DMS153 treated with DMSO at 0.1 percent for 48 hours (cell line): Measurements from ENCODE around the gene GPR83.
"Not testable (repeated sequence)": the region's sequence is repeated elsewhere in the genome, so short reads cannot be mapped to it uniquely, and the experiment has no call there.

Experiments
- DNase-seq: peaks from one replicate; lab custom pipeline; 2025; ENCODE audit not compliant: unreplicated experiment; lab: John Stamatoyannopoulos, UW

The GPR83 gene

DNA sequence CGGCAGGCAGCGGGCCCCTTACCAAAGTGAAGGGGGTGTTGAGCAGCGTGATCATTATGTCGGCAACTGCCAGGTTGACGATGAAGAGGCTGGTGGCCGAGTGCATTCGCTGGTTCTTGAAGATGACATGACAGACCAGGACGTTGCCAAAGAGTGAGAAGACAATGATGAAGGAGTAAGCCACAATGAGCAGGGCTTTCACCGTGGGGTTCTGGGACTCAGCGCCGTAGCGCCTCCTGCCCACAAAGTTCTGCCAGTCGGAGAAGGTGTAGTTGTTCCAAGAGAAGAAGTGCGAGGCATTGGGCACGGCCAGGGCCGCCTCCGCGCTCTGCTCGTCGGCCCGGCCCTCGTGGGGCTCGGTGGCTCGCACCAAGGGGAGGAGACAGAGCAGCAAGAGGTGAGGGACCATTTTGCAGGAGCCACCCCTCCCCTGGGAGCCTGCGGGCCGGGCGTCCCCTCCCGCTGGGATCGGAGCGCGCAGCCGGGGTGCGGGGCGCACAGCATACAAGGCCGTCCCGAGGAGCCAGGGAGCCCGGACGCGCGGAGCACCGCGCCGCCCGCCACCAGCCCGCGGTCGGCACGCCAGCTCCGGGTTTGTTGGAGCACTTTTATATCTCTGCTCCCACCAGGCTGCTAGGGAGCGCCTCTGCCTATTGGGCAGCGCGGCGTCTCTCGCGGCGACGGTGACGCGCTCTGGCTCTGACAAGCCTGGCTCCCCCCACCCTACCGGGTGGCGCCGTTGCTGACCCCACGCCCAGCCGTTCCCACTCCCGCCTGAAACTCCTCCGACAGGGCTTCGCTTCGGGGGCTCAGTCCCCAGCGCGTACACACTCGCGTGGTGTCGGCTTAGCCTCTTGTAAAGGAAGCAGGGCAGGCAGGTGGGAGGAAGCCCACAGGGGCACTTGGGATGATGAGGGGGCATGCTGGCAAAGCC, at the start of gene GPR83:
Gene GPR83 (minus strand): TSS at position 581 of the 934 bp plus-strand sequence. CDS start 172 bp downstream, at position 409.
- no peak for DNase-seq

DNA sequence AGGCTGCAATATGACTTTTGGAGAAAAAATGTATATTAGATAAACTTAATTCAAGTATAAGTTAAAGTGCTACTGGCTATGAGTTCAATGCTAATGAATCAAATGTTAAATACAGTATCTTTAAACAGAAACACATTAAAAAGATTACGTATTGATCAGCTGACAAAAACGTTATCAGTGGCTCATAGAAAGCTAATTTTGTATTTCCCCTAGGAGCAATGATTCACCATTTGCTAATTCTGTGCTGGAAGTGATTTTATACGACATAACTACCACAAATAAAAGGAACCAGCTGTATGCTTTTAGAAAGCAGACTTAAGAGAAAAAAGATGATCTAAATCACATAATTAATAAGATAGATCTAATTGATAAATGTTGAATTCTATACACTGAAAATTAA, 48.8 kb upstream of the GPR83 start:
- no peak for DNase-seq

DNA sequence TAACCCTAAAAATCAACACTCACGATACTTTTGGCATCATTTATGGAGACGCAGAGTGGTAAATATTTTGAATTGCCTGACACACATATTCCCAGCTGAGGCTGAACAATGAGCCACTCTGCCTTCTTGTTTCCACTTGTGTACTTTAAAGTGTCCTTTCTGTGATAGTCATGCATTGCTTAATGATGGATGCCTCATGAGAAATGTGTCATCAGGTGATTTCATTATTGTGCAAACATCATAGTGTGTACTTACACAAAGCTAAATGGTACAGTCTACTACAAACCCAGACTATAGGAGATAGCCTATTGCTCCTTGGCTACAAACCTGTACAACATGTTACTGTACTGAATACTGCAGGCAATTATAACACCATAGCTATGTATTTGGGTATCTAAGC, 48.2 kb upstream of the GPR83 start:
- no peak for DNase-seq

DNA sequence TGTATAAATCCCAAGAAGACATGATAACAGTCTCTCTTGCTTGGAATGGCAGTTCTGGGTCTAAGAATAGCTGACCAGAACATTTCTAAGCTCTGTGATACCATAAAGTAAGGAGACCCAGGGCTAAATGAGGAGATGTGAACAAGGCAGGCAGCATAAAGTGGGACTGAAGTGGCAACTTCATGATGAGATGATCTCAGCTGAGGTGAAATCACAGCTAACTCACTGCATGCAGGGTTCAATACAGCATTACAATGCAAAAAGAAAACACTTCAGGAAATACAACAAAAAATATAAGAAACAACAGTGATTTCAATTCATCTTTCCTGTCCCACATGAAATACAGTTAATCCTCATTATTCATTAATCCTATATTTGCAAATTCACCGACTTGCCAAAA, 47.8 kb upstream of the GPR83 start:
- no peak for DNase-seq

DNA sequence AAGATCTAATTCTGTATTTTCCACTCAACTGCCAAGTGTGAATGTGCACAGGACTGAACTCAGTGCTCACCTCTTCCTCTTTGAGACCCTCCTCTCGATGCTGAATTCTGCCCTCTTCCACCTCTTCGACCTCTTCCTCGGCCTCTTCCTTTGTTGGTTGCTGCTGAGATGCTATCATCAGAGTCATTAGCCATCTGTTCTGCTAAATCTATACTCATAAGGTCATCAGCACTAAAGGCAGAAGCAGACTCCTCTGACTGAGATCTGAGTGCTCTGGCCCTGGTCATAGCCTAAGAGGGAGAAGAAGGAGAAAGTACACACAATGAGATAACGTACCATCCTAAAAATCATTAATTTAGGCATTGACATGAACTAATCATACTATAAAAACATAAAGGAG, 45.9 kb upstream of the GPR83 start:
- no peak for DNase-seq

DNA sequence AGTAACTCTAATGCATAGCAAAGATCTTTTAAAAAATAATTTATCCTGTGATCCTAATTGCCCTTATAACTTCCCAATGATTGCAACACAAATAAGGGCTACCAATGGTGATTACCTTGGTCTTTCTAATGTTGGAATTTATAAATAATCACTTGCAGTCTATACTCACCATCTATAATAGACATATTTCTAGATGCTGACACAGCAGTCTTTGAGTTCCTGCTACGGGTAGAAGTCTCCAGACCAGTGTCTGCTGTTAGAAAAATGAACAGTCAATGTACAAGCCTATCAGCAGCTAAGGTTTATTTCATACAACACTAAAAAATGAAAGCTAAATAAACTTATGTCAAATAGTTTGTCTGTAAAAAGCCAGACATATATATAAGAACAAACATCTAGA, 44.4 kb upstream of the GPR83 start:
- DNase-seq, result no peak

DNA sequence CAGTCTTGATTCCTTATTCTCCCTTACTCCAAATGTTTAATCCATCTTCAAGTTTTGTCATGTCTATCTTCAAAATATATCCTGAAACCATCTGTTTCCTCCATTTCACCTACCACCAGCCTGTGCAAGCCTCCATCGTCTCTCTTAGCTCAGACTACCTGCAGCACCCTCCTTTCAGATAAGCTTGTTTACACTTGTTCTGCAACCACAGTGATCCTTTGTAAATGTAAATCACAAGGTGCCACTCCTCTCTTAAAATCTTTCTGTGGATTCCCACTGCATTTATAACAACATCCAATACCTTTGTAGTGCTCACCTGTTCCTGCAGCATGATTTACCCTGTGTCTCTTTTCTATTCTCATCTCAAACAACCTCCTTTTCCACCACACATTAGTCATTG, 31.8 kb upstream of the GPR83 start:
- no peak for DNase-seq

DNA sequence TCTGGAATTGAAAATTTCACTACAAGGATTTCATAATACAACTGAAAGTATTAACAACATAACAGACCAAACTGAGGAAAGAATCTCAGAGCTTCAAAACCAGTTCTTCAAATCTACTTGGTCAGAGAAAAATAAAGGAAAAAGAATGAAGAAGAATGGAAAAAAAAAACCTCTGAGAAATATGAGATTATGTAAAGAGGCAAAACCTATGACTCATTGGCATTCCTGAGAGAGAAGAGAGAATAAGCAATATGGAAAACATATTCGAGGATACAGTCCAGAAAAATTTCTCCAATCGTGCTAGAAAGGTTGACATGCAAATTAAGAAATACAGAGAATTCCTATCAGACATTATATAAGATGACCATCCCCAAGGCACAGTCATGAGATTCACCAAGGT, 23.4 kb upstream of the GPR83 start:
- no peak for DNase-seq

DNA sequence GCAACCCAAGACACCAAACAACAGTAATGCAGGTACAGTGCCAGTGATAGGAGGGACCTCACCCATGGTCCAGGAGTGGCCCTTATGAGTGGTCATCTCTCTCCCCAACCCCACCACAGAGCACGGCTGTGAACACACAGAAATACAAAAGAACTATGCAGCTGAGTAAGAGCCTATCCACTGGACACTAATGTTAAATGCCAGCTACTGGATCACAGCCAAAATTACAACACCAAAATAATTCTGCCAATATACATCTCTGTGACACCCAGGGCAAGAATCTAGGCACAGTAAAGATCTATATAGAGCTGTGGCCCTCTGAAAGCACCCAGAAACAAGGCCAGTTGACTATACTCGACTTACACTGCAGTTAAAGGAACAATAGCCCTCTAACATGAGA, 22.8 kb upstream of the GPR83 start:
- no peak for DNase-seq

DNA sequence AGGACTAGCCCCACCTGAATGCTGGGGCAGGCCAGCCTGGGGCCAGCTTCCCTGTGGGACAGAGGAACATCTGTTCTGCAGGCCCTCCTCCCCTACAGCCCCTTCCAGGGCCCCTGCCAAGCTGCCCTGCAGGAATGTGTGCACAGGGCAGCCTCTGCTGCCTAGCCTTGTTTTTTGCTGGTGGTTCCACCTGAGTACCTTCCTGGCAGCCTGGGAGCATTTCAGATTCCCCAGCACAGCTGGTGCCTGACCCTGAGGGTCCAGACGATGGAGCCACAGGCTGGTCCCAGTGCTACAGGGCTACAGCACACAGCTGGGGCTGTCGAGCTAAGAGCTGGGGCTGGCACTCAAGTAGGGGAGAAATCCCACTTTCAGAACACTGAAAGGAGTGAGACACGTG, 22.3 kb upstream of the GPR83 start:
- DNase-seq, result no peak

DNA sequence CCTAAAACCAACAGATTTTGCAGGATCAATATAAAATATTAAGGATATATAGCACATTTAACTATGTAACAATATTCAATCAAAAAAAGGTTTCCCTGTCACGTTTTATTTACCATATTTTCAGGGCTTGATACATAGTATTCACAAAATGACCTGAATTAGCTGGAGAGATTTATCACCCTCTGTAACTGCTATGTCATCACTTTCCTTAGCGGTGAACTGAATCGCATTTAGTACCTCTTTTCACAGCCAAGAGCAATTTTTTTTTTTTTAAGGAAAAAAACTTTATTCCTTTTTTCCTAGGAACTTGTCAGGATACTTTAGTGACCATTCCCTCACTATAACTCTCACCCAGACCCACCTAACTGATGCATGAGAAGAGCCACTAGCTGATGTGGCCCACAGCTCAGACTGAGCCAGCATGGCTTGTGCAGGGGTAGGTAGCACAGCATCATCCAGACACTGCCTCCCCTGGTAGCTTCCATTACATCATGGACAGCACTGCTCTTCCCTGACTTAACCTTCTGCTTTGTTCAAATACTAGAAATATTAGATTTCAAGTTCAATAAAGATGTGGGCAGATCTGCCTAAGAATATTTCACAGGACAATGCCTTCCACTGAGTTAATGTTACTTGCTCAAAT, 17.0 kb upstream of the GPR83 start:
- no peak for DNase-seq

DNA sequence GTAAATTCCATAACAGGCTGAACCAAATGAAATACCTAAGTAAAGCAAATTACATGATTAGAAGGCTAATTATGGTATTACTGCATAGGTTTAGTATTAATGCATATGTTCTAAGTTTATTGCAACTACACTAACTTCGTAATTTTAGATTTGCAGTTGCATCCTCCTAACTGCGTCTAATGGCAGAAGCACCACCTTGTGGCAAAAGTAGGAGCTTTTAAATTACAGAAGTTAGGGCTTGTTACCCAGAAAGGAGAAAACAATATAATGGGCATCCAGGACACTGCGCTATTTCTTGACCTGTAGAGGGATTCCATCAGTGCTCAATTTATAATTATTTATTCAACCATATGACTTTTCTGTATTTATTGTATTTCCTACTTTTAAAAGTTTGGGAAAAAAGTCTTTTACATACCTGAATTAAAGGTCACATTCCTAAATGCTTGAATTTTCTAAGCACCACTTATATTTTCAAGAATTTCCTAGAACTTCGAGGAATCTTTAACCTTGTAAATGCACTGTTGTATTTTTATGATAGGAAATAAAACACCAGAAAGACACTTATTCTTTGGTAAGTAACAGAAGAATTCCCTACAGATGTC, 16.3 kb upstream of the GPR83 start:
- peak; percentile 3 for DNase-seq

DNA sequence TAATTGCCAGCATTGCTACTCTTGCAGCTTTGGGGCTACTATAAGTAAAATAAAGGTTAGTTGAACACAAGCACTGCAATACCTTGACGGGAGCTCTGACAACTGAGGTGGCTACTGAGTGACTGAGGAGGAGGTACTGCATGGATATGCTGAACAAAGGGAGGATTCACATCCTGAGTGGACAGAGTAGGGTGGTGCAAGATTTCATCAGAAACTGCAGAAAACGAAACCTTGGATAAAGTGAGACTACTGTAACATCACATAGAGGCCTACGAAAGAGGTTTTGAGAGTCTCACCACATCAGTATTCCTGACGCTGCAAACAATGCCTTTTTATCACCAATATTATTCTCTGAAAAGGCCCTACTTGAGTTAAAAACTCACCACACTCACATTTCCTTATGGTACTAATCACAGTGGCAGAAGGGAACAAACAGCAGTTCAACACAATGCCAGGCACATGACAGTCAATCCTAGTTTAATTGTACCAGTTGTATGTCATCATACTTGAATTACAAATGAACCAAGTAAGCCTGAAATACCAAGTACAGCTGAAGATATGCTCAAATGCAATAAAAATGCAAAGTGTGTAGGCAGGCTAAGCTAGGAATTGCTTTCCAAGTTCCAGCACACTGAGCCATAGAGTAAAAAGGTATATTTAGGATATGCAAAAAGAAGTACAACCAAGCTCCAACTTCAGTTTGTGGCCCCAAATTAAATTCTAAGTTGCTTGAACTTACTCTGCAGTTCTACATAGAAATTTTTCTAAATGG, 4.0 kb upstream of the GPR83 start:
- no peak for DNase-seq

DNA sequence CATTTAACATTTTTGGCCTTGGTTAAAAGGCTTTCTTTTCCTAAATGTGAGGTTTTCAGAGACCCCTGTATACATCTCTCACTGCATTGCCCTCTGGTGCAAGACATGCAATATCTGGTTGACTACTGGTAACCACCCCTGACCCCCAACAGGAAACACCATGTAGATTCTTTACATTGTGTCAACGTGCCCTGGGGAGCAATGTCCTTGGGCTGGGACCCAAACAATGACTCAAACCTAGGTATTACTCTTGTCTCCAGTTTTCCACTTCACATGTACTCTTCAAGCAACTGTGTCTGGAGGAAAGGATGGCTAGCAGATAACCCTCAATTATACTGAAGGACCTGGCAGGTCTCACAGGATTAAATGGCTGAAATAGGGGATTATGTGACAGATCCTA, 1.1 kb upstream of the GPR83 start:
- no peak for DNase-seq

DNA sequence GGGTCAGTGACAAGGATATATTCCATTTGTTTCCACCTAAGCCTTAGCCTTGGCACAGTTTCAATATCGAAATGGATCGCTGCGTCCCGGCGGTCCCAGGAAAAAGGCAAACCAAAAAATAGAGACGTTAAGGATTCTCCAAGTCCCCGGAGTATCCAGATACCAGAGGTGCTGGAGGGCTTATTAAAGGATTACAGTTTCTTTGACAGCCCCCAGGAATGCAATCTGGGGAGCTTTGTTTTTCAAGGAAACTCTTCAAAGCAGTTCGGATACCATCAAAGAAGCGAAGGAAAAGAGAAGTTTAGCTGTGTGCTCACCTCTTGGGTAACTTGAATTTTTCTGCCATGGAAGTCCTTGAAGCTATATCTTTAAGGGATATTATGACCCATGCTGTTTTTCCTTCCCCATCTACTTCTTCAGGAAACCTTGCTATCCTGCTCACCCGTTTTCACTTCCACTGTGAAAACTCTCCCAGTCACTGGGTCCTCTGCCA, 600 bp upstream of the GPR83 start:
- DNase-seq, result no peak

DNA sequence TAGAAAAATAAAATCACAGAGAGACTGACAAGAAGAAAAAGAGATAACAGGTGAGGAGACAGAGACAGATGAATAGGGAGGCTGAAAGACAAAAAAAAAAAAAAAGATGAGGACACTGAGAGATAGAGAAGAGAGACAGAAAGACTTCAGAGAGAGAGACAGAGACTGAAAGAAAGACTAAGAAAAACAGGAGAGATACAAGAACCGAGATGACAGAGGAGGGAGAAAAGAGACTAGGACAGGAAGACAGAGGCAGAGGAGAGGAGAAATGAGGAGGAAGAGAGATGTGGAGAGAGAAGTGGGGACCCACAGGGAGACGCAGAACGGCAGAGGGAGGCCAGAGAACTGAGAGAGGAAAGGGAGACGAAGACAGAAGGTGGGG, 771 bp downstream of the GPR83 start:
- no peak for DNase-seq

DNA sequence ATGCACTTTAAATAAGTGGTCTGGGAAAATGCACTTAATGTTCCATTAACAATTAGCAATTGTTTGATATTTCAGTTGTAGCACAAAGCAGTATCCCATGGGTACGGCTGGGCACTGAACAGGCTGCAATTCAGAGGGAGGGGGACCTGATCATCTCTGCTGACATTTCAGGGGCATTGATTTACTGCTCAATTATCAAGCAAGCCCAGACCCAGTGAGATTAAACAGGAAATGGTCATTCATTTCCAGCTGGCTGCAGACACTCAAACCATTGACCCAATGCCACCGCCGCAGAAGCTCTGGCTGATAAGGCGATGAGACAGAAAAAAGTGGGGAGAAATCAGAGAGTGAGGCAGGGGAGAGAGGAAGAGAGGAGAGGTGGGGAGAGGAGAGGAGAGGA, 1.2 kb downstream of the GPR83 start:
- DNase-seq, result no peak

DNA sequence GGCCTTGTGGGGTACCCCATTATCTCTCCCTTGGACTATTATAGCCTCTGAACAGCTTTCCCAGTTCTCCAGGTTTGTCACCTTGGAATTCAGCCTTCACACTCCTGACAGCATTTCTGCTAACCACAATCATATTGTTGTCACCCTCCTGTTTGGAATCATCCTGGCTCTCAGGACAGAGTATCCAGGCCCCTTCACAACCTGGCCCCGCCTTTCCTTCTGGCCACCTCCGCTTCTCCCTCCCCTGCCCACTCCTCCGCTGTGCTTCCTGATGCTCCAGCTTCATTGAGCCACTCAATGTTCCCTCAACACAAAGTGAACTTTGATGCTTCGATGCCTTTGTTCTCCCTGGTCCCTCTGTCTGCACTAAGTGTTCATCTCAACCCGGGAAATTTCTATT, 3.1 kb downstream of the GPR83 start:
- DNase-seq, result no peak

DNA sequence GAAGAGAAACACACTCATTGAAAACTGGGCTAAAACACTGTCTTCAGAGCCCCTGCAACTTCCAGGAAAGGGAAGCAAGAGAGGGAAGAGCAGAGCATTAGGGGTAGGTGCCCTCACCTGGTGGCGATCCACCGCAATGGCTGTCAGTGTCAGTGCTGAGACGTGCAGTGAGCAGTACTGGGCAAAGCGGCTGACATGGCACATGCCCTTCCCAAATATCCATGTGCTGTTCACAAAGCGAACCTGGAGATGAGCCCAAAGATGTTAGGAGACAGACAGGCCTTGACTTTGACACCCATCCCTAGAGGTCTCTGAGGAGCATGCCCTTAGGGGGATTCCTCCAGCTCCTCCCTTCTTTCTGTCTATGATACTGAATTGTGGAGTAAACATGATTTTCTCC, 4.9 kb downstream of the GPR83 start:
- DNase-seq, result no peak

DNA sequence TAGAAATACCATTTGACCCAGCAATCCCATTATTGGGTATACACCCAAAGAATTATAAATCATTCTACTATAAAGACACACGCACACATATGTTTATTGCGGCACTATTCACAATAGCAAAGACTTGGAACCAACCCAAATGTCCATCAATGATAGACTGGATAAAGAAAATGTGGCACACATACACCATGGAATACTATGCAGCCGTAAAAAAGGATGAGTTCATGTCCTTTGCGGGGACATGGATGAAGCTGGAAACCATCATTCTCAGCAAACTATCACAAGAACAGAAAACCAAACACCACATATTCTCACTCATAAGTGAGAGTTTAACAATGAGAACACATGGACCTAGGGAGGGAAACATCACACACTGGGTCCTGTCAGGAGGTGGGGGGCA, 9.3 kb downstream of the GPR83 start:
- not testable (repeated sequence) for DNase-seq

DNA sequence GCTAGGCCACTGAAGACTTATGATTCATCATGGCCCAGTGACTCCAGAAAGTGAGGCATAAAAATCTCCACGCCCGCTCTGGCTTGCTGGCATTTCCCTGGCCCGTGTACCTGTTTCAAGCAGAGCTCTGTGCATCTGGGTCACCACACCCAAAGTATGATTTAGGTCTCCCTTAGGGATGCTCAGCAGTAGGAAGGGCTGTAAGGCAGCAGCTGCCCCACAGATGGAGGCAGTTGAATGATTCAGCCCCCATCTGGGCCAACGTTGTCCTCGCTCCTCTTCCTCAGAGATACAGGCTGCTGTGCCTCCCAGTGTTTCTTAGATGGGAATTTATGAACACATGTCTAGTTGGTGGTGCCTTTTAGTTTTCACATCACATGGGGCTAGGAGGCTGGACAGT, 21.6 kb downstream of the GPR83 start:
- no peak for DNase-seq
